Upper lobe of right lung (tissue), 1 donor: ENCODE results near the gene MYBPH. TPM values are rescaled to one million over a fixed set of nuclear protein-coding genes. Genes with fewer than 3 reads are reported as not detected.

Experiments
- ATAC-seq: fragments of 200-7000 bp; cut with Tn5 transposase; one replicate; pipeline ENCODE4 v1.9.1; 2020; ENCODE audit warnings: mild to moderate bottlenecking, moderate library complexity
- DNase-seq: peaks from one replicate; pipeline ENCODE4 v3.0.0-alpha.2; 2020
- H3K27ac ChIP-seq: fragments of 200-600 bp; one replicate; pipeline ENCODE4 v1.8.0; 2022
- H3K27me3 ChIP-seq: fragments of 200-600 bp; one replicate; pipeline ENCODE4 v1.8.0; 2022; ENCODE audit warnings: mild to moderate bottlenecking
- H3K36me3 ChIP-seq: fragments of 200-600 bp; one replicate; pipeline ENCODE4 v1.8.0; 2022
- H3K4me1 ChIP-seq: fragments of 200-600 bp; one replicate; pipeline ENCODE4 v1.8.0; 2022
- H3K4me3 ChIP-seq: fragments of 200-600 bp; one replicate; pipeline ENCODE4 v1.8.0; 2022; ENCODE audit warnings: mild to moderate bottlenecking
- H3K9me3 ChIP-seq: fragments of 200-600 bp; one replicate; pipeline ENCODE4 v1.8.0; 2022
- CTCF ChIP-seq: fragments of 200-600 bp; IDR thresholded peaks from one replicate; pipeline ENCODE4 v1.8.0; 2022; ENCODE audit warnings: antibody characterized with exemption
- intact Hi-C: fragments of 100-400 bp; cut with DNase I; formaldehyde crosslinking; loops from one replicate; pipeline ENCODE4 v1.11.0; 2022
- total RNA-seq: library from RNA; stranded (reverse); fragmentation: NEBNext Ultra II Directional; extraction: Animal tissue kit (Norgen Biotek cat#: 25700); gene quantifications from one replicate; pipeline ENCODE4 v1.2.1, GENCODE V29; 2021
- donor health status: DM: no; HTN: yes; CAD: no; lungs with severe emphysema.

Gene MYBPH
- total RNA-seq, 1 donor from 2014 or later = not detected

GRCh38 chr1:203152158-203153034, 23.2 kb downstream of the MYBPH start:
- Histone ChIP-seq H3K9me3 (no peaks in the 10 kb centered on the region), H3K4me3 (no peak overlapping the region), H3K27ac (no peak overlapping the region), H3K4me1 (peaks cover 18% of the 10 kb centered on the region), H3K36me3 (no peaks in the 10 kb centered on the region), H3K27me3 (no peaks in the 10 kb centered on the region)
- TF ChIP-seq CTCF = no peak
- ATAC-seq (no peak), DNase-seq (no peak)
- intact Hi-C loops = no loop called here

GRCh38 chr1:203151362-203152157, 24.1 kb downstream of the MYBPH start:
- Histone ChIP-seq H3K4me1 (peaks cover 18% of the 10 kb centered on the region), H3K4me3 (no peak overlapping the region), H3K36me3 (no peaks in the 10 kb centered on the region), H3K27ac (no peak overlapping the region), H3K9me3 (no peaks in the 10 kb centered on the region), H3K27me3 (no peaks in the 10 kb centered on the region)
- ATAC-seq (no peak), DNase-seq (no peak)
- no peak for TF ChIP-seq CTCF
- intact Hi-C loops = no loop called here

- Histone ChIP-seq H3K36me3 (no peaks in the 10 kb centered on the region), H3K27ac (no peak overlapping the region), H3K27me3 (no peaks in the 10 kb centered on the region), H3K9me3 (no peaks in the 10 kb centered on the region), H3K4me3 (no peak overlapping the region), H3K4me1 (peaks cover 18% of the 10 kb centered on the region)
- intact Hi-C loops = no loop called here
- no peak for ATAC-seq
- no peak for TF ChIP-seq CTCF
- no peak for DNase-seq
Observed at GRCh38 chr1:203150511-203151297, 24.9 kb downstream of the MYBPH start.

GRCh38 chr1:203149188-203149840, 26.3 kb downstream of the MYBPH start:
- no peak overlapping the region for H3K4me3 ChIP-seq
- no peak for TF ChIP-seq CTCF
- H3K9me3 ChIP-seq = no peaks in the 10 kb centered on the region
- H3K4me1 ChIP-seq = peaks cover 15% of the 10 kb centered on the region
- DNase-seq (no peak), ATAC-seq (no peak)
- H3K27ac ChIP-seq = no peak overlapping the region
- H3K27me3 ChIP-seq = no peaks in the 10 kb centered on the region
- H3K36me3 ChIP-seq = no peaks in the 10 kb centered on the region
- intact Hi-C loops = no loop called here

- Histone ChIP-seq H3K4me1 (peaks cover 7% of the 10 kb centered on the region), H3K36me3 (no peaks in the 10 kb centered on the region), H3K9me3 (no peaks in the 10 kb centered on the region), H3K4me3 (no peak overlapping the region), H3K27me3 (no peaks in the 10 kb centered on the region), H3K27ac (no peak overlapping the region)
- intact Hi-C loops = no loop called here
- TF ChIP-seq CTCF = no peak
- ATAC-seq = no peak
- DNase-seq = no peak
Observed at GRCh38 chr1:203148579-203148978, 27.0 kb downstream of the MYBPH start.
